Measurements from ENCODE around the gene SEMA6A. TPM values are rescaled to one million over a fixed set of nuclear protein-coding genes. Genes with fewer than 3 reads are reported as not detected.

Gene SEMA6A
- total RNA-seq, 1 experiment from 2014 or later, result 406 TPM

DNA sequence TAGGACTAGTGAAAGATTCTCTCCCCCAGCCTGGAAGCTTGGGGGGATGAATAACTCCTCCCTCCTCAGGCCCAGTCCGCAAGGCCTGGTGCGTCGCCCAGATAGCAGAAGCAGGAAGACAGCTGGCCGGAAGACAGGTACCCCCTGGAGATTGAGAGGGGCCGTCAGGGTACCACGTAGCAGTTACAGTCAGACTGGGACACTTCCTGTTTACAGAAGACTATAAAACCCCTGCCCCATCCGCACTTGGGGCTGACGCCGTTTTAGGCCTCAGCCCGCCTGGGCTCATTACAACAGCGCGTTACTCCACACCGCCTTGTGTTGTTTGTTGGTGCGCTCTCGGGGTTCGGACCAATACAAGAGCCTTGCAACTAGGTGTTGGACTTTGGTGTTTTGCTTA is 15.4 kb downstream of the SEMA6A start:
- ChIA-PET POLR2A (interaction anchor here (1.1 to 2.1 kb wide), 3 partner anchors 16 to 305 kb away, joined by 3 to 13 read pairs (median 3); partner anchors contain the start of gene SEMA6A), CTCF (interaction anchor here (0.7 to 1.0 kb wide), 3 partner anchors 10 to 23 kb away, joined by 3 to 4 read pairs (median 3); partner anchors contain the start of gene SEMA6A)
- DNase-seq (ENCODE audit: low spot score) (peak; percentile 72), ATAC-seq (peak; percentile 71)
- Mint-ChIP-seq H3K9me3 (no peaks in the 10 kb centered on the region), H3K27ac (peak overlapping the region; percentile 98), H3K27me3 (ENCODE audit: low read depth) (no peaks in the 10 kb centered on the region), H3K36me3 (no peaks in the 10 kb centered on the region; the same call in 1 of the 2 replicates), H3K4me1 (peaks cover 87% of the 10 kb centered on the region), H3K4me3 (peak overlapping the region; percentile 60)
- TF ChIP-seq JUN (CRISPR knock-in tag; IDR thresholded peaks at IDR 0.05) (no peak), ZNF121 (CRISPR knock-in tag; IDR thresholded peaks at IDR 0.05) (0 out of 2 replicates have a peak, but pooled peaks have one; percentile 3), FOXP1 (CRISPR knock-in tag; IDR thresholded peaks at IDR 0.05; ENCODE audit: borderline replicate concordance) (peak; percentile 46; the same call in 1 of the 2 replicates), NR1H2 (CRISPR knock-in tag; IDR thresholded peaks at IDR 0.05) (no peak), RORB (CRISPR knock-in tag; IDR thresholded peaks at IDR 0.05) (no peak), ZNF423 (CRISPR knock-in tag; IDR thresholded peaks at IDR 0.05) (peak; percentile 19; the same call in 1 of the 2 replicates), ELF4 (CRISPR knock-in tag; IDR thresholded peaks at IDR 0.05; ENCODE audit: low read depth) (no peak), NFE2L1 (CRISPR knock-in tag; IDR thresholded peaks at IDR 0.05) (no peak), NR3C1 (CRISPR knock-in tag; conservative IDR thresholded peaks at IDR 0.05; ENCODE audit: low read depth) (no peak), PRRX2 (CRISPR knock-in tag; IDR thresholded peaks at IDR 0.05) (no peak), ESRRA (CRISPR knock-in tag; IDR thresholded peaks at IDR 0.05; ENCODE audit: borderline replicate concordance) (no peak), KAT7 (CRISPR knock-in tag; IDR thresholded peaks at IDR 0.05; ENCODE audit: borderline replicate concordance) (no peak)
- TF ChIP-seq, protein P1, sequence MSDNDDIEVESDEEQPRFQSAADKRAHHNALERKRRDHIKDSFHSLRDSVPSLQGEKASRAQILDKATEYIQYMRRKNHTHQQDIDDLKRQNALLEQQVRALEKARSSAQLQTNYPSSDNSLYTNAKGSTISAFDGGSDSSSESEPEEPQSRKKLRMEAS (CRISPR knock-in tag; IDR thresholded peaks at IDR 0.05), result no peak
- TF ChIP-seq, protein P2, sequence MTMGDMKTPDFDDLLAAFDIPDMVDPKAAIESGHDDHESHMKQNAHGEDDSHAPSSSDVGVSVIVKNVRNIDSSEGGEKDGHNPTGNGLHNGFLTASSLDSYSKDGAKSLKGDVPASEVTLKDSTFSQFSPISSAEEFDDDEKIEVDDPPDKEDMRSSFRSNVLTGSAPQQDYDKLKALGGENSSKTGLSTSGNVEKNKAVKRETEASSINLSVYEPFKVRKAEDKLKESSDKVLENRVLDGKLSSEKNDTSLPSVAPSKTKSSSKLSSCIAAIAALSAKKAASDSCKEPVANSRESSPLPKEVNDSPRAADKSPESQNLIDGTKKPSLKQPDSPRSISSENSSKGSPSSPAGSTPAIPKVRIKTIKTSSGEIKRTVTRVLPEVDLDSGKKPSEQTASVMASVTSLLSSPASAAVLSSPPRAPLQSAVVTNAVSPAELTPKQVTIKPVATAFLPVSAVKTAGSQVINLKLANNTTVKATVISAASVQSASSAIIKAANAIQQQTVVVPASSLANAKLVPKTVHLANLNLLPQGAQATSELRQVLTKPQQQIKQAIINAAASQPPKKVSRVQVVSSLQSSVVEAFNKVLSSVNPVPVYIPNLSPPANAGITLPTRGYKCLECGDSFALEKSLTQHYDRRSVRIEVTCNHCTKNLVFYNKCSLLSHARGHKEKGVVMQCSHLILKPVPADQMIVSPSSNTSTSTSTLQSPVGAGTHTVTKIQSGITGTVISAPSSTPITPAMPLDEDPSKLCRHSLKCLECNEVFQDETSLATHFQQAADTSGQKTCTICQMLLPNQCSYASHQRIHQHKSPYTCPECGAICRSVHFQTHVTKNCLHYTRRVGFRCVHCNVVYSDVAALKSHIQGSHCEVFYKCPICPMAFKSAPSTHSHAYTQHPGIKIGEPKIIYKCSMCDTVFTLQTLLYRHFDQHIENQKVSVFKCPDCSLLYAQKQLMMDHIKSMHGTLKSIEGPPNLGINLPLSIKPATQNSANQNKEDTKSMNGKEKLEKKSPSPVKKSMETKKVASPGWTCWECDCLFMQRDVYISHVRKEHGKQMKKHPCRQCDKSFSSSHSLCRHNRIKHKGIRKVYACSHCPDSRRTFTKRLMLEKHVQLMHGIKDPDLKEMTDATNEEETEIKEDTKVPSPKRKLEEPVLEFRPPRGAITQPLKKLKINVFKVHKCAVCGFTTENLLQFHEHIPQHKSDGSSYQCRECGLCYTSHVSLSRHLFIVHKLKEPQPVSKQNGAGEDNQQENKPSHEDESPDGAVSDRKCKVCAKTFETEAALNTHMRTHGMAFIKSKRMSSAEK (CRISPR knock-in tag; IDR thresholded peaks at IDR 0.05; ENCODE audit: borderline replicate concordance), result peak; percentile 75; the same call in 1 of the 2 replicates
- TF ChIP-seq, protein P3, sequence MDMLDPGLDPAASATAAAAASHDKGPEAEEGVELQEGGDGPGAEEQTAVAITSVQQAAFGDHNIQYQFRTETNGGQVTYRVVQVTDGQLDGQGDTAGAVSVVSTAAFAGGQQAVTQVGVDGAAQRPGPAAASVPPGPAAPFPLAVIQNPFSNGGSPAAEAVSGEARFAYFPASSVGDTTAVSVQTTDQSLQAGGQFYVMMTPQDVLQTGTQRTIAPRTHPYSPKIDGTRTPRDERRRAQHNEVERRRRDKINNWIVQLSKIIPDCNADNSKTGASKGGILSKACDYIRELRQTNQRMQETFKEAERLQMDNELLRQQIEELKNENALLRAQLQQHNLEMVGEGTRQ (CRISPR knock-in tag; IDR thresholded peaks at IDR 0.05), result no peak
- TF ChIP-seq, protein P4, sequence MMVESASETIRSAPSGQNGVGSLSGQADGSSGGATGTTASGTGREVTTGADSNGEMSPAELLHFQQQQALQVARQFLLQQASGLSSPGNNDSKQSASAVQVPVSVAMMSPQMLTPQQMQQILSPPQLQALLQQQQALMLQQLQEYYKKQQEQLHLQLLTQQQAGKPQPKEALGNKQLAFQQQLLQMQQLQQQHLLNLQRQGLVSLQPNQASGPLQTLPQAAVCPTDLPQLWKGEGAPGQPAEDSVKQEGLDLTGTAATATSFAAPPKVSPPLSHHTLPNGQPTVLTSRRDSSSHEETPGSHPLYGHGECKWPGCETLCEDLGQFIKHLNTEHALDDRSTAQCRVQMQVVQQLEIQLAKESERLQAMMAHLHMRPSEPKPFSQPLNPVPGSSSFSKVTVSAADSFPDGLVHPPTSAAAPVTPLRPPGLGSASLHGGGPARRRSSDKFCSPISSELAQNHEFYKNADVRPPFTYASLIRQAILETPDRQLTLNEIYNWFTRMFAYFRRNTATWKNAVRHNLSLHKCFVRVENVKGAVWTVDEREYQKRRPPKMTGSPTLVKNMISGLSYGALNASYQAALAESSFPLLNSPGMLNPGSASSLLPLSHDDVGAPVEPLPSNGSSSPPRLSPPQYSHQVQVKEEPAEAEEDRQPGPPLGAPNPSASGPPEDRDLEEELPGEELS (CRISPR knock-in tag; IDR thresholded peaks at IDR 0.05), result peak; percentile 91
- TF ChIP-seq, protein P5, sequence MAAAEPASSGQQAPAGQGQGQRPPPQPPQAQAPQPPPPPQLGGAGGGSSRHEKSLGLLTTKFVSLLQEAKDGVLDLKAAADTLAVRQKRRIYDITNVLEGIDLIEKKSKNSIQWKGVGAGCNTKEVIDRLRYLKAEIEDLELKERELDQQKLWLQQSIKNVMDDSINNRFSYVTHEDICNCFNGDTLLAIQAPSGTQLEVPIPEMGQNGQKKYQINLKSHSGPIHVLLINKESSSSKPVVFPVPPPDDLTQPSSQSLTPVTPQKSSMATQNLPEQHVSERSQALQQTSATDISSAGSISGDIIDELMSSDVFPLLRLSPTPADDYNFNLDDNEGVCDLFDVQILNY (CRISPR knock-in tag; IDR thresholded peaks at IDR 0.05), result no peak
- TF ChIP-seq, protein P6, sequence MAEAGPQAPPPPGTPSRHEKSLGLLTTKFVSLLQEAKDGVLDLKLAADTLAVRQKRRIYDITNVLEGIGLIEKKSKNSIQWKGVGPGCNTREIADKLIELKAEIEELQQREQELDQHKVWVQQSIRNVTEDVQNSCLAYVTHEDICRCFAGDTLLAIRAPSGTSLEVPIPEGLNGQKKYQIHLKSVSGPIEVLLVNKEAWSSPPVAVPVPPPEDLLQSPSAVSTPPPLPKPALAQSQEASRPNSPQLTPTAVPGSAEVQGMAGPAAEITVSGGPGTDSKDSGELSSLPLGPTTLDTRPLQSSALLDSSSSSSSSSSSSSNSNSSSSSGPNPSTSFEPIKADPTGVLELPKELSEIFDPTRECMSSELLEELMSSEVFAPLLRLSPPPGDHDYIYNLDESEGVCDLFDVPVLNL (CRISPR knock-in tag; IDR thresholded peaks at IDR 0.05; ENCODE audit: borderline replicate concordance, low read depth), result no peak
- TF ChIP-seq, protein P7, sequence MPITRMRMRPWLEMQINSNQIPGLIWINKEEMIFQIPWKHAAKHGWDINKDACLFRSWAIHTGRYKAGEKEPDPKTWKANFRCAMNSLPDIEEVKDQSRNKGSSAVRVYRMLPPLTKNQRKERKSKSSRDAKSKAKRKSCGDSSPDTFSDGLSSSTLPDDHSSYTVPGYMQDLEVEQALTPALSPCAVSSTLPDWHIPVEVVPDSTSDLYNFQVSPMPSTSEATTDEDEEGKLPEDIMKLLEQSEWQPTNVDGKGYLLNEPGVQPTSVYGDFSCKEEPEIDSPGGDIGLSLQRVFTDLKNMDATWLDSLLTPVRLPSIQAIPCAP (CRISPR knock-in tag; IDR thresholded peaks at IDR 0.05), result no peak
- TF ChIP-seq, protein P8, sequence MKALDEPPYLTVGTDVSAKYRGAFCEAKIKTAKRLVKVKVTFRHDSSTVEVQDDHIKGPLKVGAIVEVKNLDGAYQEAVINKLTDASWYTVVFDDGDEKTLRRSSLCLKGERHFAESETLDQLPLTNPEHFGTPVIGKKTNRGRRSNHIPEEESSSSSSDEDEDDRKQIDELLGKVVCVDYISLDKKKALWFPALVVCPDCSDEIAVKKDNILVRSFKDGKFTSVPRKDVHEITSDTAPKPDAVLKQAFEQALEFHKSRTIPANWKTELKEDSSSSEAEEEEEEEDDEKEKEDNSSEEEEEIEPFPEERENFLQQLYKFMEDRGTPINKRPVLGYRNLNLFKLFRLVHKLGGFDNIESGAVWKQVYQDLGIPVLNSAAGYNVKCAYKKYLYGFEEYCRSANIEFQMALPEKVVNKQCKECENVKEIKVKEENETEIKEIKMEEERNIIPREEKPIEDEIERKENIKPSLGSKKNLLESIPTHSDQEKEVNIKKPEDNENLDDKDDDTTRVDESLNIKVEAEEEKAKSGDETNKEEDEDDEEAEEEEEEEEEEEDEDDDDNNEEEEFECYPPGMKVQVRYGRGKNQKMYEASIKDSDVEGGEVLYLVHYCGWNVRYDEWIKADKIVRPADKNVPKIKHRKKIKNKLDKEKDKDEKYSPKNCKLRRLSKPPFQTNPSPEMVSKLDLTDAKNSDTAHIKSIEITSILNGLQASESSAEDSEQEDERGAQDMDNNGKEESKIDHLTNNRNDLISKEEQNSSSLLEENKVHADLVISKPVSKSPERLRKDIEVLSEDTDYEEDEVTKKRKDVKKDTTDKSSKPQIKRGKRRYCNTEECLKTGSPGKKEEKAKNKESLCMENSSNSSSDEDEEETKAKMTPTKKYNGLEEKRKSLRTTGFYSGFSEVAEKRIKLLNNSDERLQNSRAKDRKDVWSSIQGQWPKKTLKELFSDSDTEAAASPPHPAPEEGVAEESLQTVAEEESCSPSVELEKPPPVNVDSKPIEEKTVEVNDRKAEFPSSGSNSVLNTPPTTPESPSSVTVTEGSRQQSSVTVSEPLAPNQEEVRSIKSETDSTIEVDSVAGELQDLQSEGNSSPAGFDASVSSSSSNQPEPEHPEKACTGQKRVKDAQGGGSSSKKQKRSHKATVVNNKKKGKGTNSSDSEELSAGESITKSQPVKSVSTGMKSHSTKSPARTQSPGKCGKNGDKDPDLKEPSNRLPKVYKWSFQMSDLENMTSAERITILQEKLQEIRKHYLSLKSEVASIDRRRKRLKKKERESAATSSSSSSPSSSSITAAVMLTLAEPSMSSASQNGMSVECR (CRISPR knock-in tag; IDR thresholded peaks at IDR 0.05; ENCODE audit: borderline replicate concordance), result 0 out of 2 replicates have a peak, but pooled peaks have one; percentile 1
- TF ChIP-seq, protein P9, sequence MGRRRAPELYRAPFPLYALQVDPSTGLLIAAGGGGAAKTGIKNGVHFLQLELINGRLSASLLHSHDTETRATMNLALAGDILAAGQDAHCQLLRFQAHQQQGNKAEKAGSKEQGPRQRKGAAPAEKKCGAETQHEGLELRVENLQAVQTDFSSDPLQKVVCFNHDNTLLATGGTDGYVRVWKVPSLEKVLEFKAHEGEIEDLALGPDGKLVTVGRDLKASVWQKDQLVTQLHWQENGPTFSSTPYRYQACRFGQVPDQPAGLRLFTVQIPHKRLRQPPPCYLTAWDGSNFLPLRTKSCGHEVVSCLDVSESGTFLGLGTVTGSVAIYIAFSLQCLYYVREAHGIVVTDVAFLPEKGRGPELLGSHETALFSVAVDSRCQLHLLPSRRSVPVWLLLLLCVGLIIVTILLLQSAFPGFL (CRISPR knock-in tag; IDR thresholded peaks at IDR 0.05; ENCODE audit: borderline replicate concordance), result no peak
